ENCODE results near the gene NCCRP1. TPM values are rescaled to one million over a fixed set of nuclear protein-coding genes. Genes with fewer than 3 reads are reported as not detected.

Gene NCCRP1
- total RNA-seq, 2 experiments from 2014 or later: not detected

DNA sequence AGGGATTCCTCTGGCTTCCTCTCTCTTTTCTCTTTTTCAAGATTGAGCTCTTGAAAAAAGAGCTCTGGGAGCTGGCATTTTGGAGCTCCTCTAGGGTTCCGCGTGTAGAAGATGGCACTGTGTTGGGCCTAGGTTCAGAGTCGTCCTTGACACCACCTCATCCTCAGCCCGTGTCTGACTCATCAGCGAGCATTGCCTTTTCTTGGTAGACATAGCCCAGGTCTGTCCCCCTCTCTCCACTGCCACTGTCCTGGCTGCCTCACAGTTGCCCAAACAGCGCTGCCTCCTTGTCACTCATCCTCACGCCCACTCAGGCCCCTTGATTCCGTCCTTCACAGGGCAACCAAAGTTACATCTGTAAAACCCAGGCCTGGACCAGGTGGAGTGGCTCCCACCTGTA lies 46.5 kb upstream of the NCCRP1 start:
- Mint-ChIP-seq H3K36me3 (ENCODE audit: low read depth) (no peaks in the 10 kb centered on the region), H3K9me3 (no peaks in the 10 kb centered on the region), H3K27ac (no peak overlapping the region), H3K27me3 (no peaks in the 10 kb centered on the region), H3K4me1 (ENCODE audit: low read depth) (peaks cover 10% of the 10 kb centered on the region), H3K4me3 (no peak overlapping the region)
- POLR2A ChIA-PET: no interaction called here
- Histone ChIP-seq H3K27ac (ENCODE audit: low read depth in 1 of 2, low read length in 2 of 2) (no peak overlapping the region), H3K4me3 (ENCODE audit: low read length) (no peak overlapping the region), H3K4me1 (ENCODE audit: insufficient read depth, low read length) (no peaks in the 10 kb centered on the region), H3K36me3 (ENCODE audit: insufficient read depth, low read length) (no peaks in the 10 kb centered on the region), H3K27me3 (ENCODE audit: control insufficient read depth in 1 of 2, insufficient read depth in 2 of 2, low read length in 2 of 2) (no peaks in the 10 kb centered on the region), H3K9me3 (ENCODE audit: control insufficient read depth in 1 of 2, insufficient read depth in 1 of 2, low read length in 2 of 2) (no peaks in the 10 kb centered on the region)
- ATAC-seq (ENCODE audit: poor library complexity) (no peak), DNase-seq (no peak)
- CTCF ChIA-PET: no interaction called here
- TF ChIP-seq, protein P1, sequence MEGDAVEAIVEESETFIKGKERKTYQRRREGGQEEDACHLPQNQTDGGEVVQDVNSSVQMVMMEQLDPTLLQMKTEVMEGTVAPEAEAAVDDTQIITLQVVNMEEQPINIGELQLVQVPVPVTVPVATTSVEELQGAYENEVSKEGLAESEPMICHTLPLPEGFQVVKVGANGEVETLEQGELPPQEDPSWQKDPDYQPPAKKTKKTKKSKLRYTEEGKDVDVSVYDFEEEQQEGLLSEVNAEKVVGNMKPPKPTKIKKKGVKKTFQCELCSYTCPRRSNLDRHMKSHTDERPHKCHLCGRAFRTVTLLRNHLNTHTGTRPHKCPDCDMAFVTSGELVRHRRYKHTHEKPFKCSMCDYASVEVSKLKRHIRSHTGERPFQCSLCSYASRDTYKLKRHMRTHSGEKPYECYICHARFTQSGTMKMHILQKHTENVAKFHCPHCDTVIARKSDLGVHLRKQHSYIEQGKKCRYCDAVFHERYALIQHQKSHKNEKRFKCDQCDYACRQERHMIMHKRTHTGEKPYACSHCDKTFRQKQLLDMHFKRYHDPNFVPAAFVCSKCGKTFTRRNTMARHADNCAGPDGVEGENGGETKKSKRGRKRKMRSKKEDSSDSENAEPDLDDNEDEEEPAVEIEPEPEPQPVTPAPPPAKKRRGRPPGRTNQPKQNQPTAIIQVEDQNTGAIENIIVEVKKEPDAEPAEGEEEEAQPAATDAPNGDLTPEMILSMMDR (IDR thresholded peaks at IDR 0.05): no peak
- intact Hi-C loops (cut with DNase I, micrococcal nuclease): no loop called here

DNA sequence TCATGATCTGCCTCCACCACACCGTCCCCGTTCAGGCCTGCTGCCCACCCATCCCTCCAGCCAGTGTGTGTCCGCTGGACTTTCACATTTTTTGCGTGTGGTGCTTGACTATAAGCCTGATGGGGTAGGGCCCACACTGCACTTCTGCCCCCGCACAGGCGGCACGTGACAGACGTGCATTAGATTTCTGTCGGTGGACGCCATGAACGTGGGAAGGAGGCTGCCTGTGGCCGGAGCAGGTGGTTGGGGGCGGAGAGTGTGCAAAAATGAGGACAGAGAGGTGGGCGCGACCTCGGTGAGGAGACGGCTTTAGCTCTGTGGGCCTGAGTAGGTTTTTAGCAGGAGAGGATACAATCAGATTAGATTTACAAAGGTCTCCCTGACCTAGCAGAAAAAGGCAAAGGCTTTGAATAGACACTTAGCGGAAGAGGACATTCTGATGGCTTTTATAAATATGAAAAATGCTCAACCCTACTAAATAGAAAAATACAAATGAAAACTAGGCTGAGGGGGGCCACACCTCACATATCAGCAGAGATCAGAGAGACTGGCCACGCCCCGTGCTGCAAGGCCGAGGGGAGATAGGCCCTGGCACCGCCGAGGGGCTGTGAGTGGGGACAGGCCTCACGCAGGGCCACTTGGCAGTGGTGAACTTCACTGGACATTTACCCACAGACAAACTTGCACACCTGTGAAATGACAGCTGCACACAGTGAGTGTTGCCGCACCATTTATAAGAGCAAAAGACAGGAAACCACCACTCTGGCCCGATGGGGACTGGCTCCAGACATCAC lies 45.8 kb upstream of the NCCRP1 start:
- H3K27me3 ChIP-seq (ENCODE audit: control insufficient read depth in 1 of 2, insufficient read depth in 2 of 2, low read length in 2 of 2): no peaks in the 10 kb centered on the region
- H3K27ac Mint-ChIP-seq: no peak overlapping the region
- no peaks in the 10 kb centered on the region for H3K36me3 Mint-ChIP-seq (ENCODE audit: low read depth)
- no peak overlapping the region for H3K27ac ChIP-seq (ENCODE audit: low read depth in 1 of 2, low read length in 2 of 2)
- no peaks in the 10 kb centered on the region for H3K27me3 Mint-ChIP-seq
- no peaks in the 10 kb centered on the region for H3K9me3 ChIP-seq (ENCODE audit: control insufficient read depth in 1 of 2, insufficient read depth in 1 of 2, low read length in 2 of 2)
- no peak for ATAC-seq (ENCODE audit: poor library complexity)
- intact Hi-C loops (cut with DNase I, micrococcal nuclease): no loop called here
- TF ChIP-seq, protein P1 (IDR thresholded peaks at IDR 0.05): no peak
- H3K4me1 ChIP-seq (ENCODE audit: insufficient read depth, low read length): peaks cover 1% of the 10 kb centered on the region
- H3K9me3 Mint-ChIP-seq: no peaks in the 10 kb centered on the region
- peaks cover 15% of the 10 kb centered on the region for H3K4me1 Mint-ChIP-seq (ENCODE audit: low read depth)
- DNase-seq: no peak
- no peak overlapping the region for H3K4me3 Mint-ChIP-seq
- H3K4me3 ChIP-seq (ENCODE audit: low read length): no peak overlapping the region
- CTCF ChIA-PET: no interaction called here
- H3K36me3 ChIP-seq (ENCODE audit: insufficient read depth, low read length): no peaks in the 10 kb centered on the region
- POLR2A ChIA-PET: interaction anchor here (0.6 kb wide), 1 partner anchor 29 kb away, joined by 3 read pairs; no protein-coding TSS in a partner anchor

DNA sequence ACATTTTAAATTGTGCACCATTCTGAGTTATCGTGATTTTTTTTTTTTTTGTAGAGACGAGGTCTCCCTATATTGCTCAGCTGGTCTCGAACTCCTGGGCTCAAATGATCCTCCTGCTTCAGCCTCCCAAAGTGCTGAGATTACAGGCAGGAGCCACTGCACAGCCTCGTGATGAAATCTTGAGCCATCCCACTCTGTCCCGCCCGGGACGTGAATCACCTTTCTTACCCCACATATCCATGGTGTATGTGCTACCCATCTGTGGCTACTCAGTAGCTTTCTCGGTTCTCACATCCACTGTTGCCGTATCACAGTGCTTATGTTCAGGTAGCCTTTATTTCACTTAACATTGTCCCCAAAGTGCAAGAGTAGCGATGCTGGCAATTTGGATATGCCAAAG lies 44.7 kb upstream of the NCCRP1 start:
- no peaks in the 10 kb centered on the region for H3K27me3 Mint-ChIP-seq
- H3K4me1 Mint-ChIP-seq (ENCODE audit: low read depth): peaks cover 18% of the 10 kb centered on the region
- peaks cover 7% of the 10 kb centered on the region for H3K4me1 ChIP-seq (ENCODE audit: insufficient read depth, low read length)
- intact Hi-C loops (cut with DNase I, micrococcal nuclease): no loop called here
- ChIA-PET CTCF (no interaction called here), POLR2A (interaction anchor here (0.6 kb wide), 1 partner anchor 30 kb away, joined by 3 read pairs; no protein-coding TSS in a partner anchor)
- no peaks in the 10 kb centered on the region for H3K9me3 ChIP-seq (ENCODE audit: control insufficient read depth in 1 of 2, insufficient read depth in 1 of 2, low read length in 2 of 2)
- no peak for DNase-seq
- ATAC-seq (ENCODE audit: poor library complexity): no peak
- H3K4me3 Mint-ChIP-seq: no peak overlapping the region
- no peaks in the 10 kb centered on the region for H3K9me3 Mint-ChIP-seq
- no peak overlapping the region for H3K27ac Mint-ChIP-seq
- H3K27me3 ChIP-seq (ENCODE audit: control insufficient read depth in 1 of 2, insufficient read depth in 2 of 2, low read length in 2 of 2): no peaks in the 10 kb centered on the region
- H3K36me3 Mint-ChIP-seq (ENCODE audit: low read depth): no peaks in the 10 kb centered on the region
- TF ChIP-seq, protein P1 (IDR thresholded peaks at IDR 0.05): no peak
- no peak overlapping the region for H3K27ac ChIP-seq (ENCODE audit: low read depth in 1 of 2, low read length in 2 of 2)
- no peak overlapping the region for H3K4me3 ChIP-seq (ENCODE audit: low read length)
- no peaks in the 10 kb centered on the region for H3K36me3 ChIP-seq (ENCODE audit: insufficient read depth, low read length)

All from CD4-positive, alpha-beta T cell (primary cell).